ENCODE data around the gene OLIG3.
A peak's percentile ranks its signal among the peaks of the same experiment; 100 is the strongest.

Gene OLIG3

DNA sequence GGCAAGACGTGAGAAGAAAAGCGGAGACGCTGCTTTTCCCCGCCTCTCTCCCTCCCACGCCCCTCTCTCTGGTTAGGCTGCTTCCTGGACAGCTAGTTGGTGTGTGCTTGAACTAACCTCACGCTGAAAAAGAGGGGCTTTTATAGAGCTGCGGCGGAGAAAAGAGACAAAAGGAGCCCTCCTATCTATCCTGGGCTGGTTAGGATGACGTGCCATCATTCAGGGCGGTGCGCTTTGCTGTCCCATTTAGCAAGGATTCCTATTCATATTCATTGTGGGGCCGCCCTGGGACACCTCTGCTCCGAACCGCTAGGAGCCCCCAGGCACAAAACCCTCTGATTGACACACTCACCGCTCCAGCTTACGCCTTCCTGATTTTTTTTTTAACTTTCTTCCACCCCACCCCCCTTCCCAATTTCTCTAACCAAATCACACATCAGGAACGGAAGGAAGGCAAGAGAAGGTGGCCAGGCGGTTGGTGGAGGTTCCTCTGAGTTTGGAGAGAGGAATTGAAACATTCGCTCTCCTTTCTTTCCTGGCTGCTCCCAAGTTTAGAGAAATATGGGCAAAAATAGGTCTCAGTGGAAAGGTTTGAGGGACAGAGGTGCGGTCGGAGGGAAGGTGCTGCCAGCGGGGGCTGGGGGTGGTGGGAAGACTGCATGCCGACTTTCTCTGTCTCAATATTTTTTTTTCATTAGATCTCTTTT lies at the start of gene OLIG3:
TSS of gene OLIG3 (minus strand) at position 114 of the 707 bp plus-strand sequence. CDS start 224 bp downstream, outside the sequence.
- DNase-seq, result no peak

DNA sequence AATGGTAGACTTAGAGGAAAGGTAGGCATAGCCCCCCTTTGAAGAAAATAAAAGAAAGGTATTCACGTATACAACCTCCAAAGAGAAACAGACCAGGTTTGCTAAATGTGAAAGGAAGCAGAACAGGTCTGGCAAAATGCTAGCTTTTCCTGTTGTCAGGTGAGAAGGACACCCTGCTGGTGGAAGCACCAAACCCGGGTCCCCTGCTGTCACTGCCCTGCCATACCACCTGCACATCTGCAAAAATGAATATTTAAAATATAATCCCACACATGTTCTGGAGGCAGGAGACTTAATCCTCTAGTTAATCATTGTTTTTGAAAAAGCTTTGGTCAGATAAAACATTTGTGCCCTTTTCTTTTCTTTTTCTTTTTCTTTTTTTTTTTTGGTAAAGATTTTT lies 48.9 kb upstream of the OLIG3 start:
- DNase-seq, result no peak

DNA sequence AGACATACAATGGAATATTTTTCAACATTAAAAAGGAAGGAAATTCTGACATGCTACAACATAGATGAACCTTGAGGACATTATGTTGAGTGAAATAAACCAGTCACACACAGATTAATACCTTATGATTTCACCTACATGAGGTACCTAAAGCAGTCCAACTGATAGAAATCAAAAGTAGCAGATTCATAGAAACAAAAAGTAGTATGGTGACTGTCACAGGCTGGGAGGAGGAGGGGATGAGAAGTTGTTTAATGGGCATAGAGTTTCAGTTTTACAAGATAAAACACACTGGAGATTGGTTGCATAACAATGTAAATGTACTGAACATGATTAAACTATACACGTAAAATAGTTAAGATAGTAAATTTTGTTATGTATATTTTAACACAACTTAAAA lies 48.5 kb upstream of the OLIG3 start:
- no peak for DNase-seq

DNA sequence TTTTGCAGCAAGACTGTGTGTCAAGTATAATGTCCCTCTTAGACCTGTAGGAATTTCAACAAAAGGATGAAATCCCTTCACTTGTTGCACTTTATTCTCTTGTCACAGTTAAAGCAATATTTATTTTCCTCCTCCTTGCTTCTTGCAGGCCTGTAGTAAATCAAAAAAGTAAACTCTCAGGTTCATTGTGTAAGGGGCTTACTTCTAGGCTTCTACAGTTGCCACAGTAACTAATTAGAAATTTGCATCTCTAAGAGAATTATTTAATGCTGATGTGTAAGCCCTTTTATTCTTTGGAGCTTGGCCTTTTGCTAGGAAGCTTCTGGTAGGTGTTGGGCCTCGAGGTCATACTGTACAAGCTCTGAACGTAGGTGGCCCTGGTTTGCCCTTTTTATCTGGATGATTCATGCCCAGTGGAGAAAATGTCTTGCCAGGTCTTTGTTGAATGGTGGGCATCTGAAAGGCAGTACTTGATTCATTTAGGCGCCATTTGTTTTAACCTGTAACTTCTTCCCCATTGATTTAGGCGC lies 47.4 kb upstream of the OLIG3 start:
- DNase-seq, result no peak

DNA sequence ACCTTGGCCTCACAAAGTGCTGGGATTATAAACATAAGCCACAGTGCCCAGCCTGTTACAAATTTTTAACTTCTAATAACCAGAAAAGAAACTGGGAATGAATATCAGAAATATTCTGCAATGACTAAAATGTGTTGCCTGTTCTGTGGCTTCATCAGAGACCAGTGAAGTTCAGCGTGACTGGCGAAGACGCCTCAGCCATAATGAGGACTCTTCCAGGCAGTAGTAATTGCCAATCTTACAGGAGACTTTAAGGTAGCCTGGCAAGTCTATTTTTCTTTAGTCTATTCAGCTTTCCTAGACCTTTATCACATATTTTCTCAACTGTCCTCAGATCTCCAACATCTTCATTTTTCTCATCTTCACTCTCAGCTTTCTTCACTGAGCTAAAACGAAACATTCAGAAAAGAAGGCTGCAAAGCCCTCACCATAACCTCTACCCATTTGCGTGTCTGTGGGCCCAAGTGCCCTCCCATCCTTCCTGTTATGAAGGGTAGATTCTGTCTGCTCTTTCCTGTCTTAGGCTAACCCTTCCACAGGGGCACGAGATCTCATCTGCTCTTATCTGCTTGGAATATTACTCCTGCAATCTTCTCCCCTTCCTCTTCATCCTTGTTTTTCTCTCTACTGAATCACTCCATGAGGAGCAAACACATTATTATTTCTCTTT lies 42.0 kb upstream of the OLIG3 start:
- DNase-seq, result peak; percentile 22

DNA sequence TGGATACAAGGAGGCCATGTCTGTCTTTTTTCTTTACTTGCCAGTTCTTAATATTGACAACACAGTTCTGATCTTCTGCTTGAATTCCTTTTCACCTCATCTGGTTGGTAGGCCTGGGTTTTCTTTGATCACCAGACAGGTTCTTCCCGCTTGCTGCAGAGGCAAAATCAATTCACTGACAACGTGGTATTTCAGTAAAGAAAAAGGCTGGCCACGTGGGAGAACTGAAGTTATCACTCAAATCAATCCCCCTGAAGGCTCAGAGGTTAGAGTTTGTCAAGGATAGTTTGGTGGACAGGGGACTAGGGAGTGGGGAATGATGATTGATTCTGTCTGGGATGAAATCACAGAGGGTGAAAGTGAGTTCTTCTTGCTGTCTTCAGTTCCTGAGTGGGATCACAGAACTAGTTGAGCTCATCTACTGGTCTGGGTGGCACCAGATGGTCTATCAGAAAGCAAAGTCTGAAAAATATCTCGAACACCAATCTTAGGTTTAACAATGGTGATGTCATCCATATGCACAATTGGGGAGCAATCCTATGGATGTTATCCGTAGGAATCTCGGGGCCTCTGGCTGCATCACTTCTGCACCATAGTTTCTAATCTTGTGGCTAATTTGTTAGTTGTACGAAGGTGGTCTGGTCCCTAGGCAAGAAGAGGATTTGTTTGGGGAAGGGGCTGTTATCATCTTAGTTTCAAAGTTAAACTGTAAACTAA lies 37.3 kb upstream of the OLIG3 start:
- no peak for DNase-seq

DNA sequence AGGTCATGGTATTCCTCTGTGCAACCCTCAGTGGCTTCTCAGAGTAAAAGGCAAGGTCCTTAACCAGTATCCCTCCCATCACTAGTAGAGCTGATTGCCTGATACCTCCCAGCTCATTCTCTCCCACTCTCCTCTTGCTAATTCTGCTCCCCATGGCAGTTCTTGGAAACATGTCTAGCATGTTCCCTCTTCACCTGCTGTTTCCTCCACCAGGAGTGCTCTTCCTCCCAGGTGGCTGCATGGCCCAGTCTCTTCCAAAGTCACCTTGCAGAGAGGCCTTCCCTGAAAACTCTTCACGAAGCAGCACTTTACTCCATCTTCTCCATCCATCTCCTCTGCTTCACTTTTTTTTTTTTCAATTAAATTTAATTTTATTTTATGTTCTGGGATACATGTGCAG lies 36.2 kb upstream of the OLIG3 start:
- DNase-seq, result no peak

DNA sequence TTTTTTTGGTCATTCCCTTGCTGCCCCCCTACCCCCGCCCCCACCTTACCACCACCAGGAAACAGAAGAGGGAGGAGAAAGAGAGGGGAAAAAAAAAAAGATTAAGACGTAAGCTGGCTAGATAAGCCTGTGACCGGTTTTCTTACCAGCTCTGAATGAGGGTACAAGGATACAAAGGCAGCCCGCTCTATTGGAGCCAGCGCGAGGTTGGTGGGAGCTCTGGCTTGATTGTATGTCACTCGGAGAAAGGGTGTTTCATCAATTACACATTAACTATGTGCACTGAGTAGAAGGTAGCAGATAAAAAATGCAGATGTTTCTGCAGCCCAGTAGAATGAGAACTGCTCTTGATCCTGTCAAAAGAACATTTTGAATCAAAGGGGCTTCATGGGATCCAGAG lies 28.6 kb upstream of the OLIG3 start:
- DNase-seq, result no peak

DNA sequence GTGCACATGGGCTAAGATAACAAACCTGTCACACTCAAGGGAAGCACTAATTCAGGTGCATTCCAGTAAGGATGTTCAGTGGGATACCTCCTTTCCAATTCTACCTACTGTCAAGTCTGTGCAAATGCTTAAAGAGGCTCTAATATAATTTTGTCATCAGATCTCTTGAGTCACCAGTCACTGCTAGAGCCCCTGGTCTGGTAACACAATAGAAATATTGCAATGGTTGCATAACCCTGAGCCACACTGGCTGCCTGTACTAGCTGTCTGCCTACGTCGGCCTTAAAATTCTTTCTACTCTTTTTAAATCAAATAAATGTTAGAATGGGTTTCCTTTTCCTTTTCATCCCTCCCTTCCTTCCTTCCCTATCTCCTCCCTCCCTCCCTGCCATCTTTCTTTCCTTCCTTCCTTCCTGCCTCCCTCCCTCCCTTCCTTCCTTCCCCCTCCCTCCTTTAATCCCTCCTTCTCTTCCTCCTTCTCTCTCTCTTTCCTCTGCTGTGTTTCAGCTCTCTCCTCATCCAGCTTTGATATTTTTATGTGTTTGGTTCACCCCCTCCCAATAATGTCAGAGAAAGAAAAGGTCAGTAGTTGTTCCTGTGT lies 28.1 kb upstream of the OLIG3 start:
- no peak for DNase-seq

DNA sequence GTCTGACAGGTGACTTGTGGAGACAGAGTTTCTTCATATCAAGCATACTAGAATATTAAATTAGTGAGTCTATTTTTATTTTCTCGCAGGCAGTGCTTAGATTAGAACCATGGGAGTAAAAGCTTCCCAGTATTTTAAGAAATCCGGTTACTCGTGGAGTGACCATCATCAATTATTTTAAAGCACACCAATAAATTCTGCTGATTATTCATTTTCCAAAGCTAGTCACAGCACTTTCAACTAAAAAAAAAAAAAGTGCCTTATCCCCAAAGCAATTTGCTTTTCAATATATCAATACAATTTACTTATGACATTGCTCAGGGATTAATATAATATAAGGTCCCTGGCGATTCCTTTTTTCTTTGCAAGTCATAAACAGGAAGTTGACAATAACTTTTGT lies 26.3 kb upstream of the OLIG3 start:
- DNase-seq, result no peak

DNA sequence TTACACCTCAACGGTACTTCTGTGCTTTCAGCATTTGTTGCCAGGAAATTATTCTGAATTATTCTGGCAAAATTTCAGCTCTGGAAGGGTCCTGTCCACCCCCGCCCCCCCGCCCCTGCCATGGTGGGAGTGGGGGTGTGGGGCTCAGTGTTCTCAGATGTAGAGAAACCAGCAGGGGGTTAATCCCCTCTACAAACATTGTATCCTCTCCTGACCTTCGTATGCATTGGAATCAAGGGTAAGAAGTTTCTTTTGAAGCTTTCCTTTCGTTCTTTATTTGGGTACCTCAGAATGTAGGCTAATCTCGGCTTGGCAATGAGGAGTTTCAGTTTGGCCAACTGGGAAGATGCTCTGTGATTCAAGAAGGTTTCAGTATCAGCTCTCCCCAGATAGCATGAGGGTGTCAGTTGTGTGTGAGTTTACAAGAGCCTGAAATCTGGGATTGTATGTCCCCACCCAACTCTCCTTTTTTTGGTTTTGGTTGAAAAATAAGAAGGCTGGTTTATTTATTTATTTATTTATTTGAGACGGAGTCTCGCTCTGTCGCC lies 25.5 kb upstream of the OLIG3 start:
- DNase-seq, result no peak

DNA sequence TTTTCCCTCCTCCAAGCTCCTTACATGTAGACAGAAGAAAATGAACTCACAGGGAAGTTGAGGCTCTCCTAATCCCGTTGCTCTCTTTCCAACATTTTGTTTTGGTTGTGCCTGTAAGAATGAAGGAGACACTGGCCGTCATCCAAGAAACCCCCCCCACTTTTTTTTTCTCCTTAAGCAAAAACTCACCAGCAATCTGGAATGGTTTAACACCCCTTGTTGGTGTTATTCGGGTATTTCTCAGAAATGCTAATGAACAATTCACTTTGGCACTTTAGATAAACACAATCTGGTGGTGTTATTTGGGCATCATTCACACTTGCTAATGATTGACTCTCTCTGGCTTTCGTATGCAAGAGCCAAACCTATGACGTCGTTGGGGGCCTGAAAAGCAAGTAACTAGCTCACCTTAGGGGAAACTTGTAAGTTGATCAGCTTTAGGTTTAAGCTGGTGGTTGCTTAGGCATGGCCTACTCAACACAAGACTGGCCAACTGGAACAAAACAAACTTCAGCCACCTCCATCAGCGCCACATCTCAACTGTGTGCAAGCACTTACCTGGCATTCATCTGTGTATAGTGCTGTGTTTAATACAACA lies 24.3 kb upstream of the OLIG3 start:
- no peak for DNase-seq

DNA sequence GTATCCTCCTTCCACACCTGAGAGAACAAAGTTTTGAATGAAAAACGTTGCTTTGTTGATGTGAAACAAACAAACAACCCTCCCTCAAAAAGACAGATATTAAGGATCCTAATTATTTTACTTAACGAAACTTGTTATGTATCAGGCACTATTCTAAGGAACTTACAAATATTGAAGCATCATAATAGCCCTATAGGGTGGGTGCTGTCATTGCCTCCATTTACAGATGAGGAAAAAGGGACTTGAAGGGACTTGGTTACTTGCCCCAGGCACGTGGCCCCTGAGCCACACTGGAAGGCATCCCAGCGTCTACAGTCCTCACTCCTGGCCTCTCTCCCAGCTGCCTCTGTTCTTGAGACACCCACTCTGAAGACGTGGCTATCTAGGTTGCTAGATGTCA lies 20.2 kb upstream of the OLIG3 start:
- no peak for DNase-seq

DNA sequence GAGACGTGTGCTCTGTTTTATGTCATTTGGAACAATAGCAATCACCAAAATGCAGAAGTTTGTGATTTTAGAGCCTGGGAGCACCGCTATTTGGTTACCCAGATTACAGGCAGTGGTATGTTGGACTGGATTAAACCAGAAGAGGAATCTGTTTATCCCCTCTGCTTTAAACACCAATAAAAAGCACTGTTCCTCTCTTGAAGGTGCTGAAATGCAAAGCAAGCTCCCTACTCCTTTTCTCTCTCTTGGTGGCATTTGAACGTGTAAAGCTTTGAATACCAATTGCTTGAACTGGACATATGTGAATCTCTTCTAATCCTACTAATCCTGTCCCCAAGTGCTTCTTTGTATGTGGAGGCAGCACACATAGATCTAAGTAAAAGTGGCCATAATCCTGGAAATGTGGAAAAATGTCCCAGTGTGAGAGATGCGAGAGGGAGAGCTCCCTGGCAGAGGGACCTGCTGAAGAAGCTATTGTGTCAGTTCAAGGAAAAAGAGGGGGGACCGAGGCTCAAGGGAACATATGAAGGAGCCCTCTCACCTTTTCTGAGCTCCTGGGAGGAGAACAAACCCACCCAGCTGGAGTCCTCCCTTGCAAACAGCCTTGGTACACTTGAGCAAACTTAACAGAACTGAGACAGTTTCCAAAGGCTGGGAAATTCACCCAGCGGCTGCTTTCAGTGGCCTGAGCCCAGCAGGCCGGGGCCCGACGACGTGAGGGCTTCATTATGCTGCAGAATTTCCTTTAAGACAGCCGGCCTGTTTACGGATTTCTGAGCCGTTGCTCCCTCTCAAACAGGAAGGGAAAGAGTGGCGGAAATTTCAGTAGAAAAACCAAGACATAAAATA lies 18.8 kb upstream of the OLIG3 start:
- no peak for DNase-seq

DNA sequence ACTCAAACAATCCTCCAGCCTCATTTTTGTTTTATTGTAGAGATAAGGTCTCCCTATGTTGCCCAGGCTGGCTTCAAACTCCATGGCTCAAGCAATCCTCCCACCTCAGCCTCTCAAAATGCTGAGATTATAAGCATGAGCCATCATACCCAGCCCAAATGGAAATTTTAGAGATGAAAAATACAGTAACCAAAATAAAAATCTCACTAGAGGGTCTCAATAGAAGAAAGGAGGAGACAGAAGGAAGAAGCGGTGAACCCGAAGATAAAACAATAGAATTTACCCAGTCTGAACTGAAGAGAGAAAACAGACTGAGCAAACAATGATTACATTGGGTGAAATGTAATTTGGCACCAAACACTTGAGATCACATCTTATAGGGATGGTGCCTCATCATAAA lies 16.7 kb upstream of the OLIG3 start:
- DNase-seq, result no peak

DNA sequence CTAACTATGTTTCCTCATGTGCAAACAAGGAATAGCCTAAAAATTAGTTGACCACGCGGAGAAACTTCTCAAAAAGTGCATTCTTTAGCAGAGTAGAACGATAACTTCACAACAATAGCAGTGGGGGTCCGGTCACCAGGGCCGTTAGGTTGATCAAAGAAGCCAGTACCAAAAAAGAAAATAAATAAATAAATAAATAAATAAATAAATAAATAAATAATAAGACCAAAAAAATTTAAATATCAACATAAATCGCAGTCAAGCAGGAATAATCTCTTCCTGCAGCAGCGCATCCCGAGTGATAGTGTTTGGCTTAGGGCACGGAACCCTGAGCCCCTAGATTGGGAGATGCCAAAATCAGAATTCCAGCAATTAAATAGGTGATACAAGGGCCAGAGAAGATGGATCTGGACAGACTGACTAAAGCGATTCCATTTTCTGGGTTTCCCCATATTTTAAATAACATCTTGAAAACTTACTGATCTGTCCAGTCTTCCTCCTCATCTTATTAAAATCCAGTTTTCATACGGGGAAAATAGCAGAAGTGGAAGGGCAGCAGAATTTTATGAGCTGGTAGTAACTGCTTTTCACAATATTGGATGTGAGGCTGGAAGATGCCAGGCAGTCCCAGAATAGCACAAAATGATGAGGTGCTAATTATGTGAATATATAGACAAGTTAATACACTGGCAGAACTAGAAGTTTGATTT lies 4.4 kb upstream of the OLIG3 start:
- no peak for DNase-seq

DNA sequence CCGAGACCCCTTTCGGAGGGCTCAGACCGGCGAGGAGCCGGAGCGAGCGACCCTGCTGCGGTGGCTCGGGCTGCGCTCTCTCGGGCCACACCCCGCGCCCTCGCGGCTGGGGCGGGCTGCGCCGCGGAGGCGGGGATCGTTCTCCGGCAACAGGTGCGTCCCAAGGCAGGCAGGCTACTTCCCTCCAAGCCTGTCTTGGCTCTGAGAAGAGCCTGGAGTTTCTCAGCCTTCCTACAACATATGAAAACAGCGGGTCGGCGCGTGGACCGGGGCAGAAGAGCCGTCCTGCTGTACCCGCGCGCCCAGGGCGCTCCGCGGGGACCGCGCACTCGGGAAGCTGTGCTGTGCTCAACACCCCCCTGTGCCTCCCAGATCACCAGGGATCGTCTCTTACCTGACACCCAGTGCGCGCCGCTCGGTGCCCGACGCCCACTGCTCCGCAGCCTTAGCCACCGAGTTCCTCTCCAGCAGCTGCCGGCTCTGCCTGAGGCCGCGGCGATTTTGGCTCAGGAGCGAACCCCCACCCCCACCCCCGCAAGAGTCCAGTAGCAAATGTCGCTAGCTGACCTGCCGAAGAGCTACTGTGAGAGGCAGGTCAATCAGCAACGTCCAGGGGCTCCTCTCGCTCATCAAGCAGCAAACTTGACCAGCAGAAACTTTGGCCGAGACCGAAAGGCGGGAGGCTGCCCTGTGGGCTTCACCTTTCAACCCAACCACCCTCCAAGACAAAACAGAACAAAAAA lies 3.7 kb upstream of the OLIG3 start:
- DNase-seq, result no peak

DNA sequence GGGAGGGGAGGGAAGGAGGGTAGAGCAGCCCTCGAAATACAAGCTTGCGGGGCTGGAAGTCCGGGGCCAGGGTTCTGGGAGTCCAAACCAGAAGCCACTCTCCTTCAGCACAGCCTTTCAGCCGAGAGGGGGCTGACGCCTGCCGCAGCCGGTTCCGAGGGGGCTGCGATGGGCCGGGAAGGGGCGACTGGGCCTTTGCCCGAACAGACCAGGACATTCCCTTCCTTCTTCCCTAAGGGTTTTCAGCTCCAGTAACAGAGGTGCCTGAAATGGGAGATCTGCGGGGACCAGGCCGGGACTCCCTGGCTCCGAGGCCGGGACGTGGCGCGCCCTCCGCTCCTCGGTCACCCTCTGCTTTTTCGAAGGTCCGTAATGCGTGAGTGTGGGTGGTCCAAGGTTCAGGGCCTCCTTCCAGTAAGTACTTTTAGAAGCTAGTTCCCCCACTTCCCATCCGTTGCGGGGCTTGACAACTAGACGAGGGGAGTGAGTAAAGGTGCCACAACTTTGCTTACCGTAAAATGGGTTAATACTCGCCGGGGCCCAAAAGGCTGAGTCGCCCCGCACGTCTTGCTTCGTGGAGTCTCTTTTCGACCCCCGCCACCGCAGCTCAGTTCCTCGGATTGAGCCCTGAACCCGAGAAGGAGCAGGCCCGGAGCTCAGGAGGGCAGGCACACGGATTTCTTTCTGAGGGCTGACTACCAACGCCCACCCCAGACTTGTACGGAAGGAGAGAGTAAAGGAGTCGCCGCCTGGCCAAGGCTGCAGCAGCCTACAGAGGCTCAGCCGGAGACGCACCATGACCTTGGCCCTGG lies 2.9 kb upstream of the OLIG3 start:
- DNase-seq, result no peak

DNA sequence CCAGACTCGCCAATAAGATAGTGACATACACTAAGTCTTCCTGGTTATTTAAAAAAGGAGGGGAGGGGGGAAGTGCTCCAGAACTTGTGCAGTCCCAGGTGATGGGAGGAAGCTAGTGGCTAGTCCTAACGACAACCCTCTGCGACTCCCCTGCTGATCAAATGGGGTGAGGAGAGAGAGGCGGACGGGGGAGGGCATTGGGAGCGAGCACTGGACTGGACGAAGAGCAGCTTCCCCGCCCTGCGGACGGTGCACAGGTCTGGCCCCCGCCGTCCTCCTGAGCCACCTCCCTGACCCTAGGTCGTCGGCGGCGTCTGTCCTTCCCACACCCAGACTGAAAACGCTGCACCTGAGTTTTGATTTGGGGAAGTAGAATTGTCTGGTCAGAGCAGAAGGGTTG lies 2.2 kb upstream of the OLIG3 start:
- DNase-seq, result no peak
